HG03097 (cell line): Measurements from ENCODE around the gene KIF2A.

Experiments used
- ATAC-seq: cut with Tn5 transposase; IDR thresholded peaks from one replicate; pipeline ENCODE4 v1.9.1; 2021; ENCODE audit not compliant: unreplicated experiment, low FRiP score

Gene KIF2A

GRCh38 chr5:62305715-62306322 is at the start of gene KIF2A:
TSS of gene KIF2A (plus strand) at chr5:62306206. CDS start at chr5:62306473, 267 bp downstream.
- peak; percentile 94 for ATAC-seq

- no peak for ATAC-seq
These were observed 49.0 kb upstream of the KIF2A start for GRCh38 chr5:62257020-62257367.

GRCh38 chr5:62258654-62259053 is 47.4 kb upstream of the KIF2A start:
- ATAC-seq, result no peak

DNA sequence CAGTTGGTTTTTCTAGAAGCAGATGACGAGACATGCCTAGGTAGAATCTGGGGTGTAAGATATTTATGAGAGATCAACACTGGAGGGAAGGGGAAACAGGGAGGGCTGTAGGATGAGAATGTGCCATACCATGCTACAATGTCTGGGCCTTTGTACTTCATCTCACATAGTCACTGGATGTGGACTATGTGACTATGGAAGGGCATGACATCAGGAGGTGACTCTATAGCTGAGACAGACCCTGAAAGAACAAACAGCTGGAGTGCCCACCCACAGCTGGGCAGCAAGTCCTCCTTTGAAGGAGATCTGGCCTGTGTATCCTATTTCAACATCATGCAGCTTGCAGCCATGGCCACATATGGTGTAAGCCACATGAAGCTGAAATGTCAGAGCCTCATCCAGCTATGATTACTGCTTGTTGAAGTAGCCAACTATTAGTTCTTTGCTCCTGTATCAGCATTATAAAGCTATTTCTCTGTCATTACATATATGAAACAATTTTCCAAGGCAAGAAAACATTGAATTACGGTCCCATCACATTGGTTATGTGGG is 46.2 kb upstream of the KIF2A start:
- ATAC-seq, result no peak

DNA sequence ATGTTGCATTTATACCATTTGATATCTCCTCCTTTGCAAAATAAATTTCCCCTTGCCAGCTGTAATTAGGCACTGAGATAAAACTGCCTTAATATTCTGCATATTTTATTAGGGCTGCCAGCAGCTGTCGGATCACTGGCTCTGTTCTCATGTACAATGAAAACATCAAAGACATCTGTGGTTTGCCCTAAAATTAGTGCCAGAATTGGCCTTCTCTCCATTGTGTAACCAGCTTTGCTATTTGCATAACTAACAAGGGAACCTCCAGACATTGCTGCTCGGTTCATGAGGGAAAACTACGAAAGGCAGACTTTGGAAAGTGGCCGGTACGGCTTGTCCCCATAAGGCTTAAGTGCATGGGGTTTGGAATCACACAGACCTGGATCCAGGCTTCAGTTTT is 45.5 kb upstream of the KIF2A start:
- no peak for ATAC-seq

GRCh38 chr5:62263401-62263800 is 42.6 kb upstream of the KIF2A start:
- no peak for ATAC-seq

GRCh38 chr5:62265648-62266112 is 40.3 kb upstream of the KIF2A start:
- no peak for ATAC-seq

DNA sequence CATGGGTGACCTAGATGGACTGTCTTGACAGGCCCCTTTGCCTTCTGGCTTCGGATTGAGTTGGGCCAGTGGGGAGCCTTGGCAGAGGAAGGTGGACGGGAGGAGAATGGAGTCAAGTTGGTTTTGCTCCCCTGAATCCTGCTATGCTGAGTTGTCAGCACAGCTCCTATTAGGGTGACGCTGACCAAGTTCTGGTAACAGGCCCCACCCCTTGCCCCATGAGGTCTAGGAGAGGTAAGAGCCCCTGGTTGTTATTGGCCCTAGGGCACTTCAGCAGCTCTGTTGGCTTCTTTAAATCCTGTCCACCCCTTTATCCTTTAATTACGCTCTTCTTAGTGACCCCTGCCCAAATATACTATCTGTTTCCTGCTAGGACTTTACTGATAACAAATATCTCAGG is 39.4 kb upstream of the KIF2A start:
- ATAC-seq, result no peak

DNA sequence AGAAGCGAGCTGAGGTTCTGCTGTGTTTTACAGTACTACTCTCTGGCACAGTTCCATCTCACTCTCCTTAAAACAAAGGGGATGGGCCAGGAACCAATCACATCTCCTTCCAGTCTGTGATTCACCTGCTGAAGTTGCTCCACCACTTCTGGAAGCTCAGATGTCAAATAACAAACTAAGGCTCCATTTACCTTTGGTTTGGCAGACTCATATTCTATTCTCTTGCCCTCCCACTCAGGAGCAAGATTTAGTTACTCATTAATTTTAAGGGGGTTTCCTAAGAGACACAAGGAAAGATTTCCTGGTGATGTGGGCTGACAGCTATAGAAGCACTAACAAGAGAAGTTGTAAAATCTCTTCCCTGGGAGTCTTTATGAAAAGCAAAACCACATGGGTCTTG is 37.8 kb upstream of the KIF2A start:
- ATAC-seq, result no peak

DNA sequence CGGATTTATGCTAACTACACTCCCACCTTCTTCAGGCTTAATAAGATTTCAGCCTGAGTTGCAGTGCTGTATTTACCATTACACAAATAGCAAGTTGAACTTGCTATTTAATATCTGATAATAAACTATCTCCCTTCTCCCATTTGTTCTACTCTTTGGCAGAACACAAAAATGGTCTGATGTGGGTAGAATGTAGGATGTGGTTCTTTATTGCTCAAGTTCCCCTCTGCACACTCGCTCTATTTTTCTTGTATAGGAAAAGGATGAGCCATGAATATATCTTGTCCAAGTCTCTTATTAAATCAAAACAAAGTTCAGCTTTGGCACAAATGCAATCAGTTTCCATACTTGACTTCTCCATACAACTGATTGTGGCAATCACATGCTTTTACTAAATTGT is 37.2 kb upstream of the KIF2A start:
- ATAC-seq, result no peak

GRCh38 chr5:62271370-62271769 is 34.6 kb upstream of the KIF2A start:
- no peak for ATAC-seq

DNA sequence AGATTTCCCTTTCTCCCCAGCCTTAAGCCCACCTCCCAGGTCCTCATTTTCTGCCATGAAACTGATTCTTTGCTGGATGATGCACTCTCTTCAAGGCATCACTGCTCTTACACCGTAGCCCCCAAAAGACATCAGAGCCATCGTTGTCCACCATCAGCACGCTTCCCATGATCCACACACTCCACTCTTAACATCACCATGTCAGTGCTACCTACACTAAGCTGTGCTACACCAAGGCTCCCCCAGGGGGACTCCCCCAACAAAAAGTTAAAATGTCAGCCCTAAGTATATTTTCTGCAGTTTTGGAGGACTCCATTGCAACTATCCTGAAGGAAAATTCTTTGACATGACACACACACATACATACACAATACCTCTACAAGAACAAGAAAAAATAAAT is 34.1 kb upstream of the KIF2A start:
- ATAC-seq, result no peak

DNA sequence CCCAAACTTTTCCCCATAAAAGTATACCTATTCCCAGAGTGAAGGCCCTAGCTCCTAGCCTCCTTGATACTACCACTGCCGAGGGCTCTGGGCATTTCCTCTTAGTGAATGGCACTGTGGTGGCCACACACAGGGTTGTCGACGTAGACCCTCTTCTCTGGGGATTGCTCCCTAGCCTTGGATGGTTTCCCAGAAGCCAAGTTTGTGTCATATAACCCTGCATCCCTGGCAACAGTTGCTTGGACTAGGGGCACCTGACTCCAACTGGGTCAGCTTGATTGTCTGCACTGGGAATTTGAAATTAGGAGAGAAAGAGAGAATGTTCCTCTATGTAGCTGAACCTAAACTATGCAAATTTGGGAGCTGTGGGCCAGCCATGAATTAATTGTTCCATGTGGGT is 32.3 kb upstream of the KIF2A start:
- no peak for ATAC-seq

DNA sequence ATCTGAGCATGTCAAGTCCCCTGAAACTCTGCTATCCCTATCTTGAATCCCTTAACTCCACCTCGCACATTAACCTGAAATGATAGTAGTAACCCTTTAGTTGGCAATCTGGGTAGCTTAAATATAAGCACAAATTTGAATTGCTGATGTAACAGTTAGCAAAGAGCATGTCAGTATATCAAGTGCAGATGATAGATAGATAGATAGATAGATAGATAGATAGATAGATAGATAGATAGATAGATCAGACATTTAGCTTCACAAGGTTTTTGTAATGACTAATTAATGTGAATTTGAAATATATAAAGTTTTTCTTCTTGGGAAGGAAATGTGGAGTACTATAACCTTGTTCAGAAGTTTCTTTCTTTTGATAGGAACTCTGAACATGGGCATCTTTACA is 30.4 kb upstream of the KIF2A start:
- ATAC-seq, result no peak

GRCh38 chr5:62281411-62281810 is 24.6 kb upstream of the KIF2A start:
- no peak for ATAC-seq

GRCh38 chr5:62282064-62282463 is 23.9 kb upstream of the KIF2A start:
- no peak for ATAC-seq

GRCh38 chr5:62283005-62283404 is 23.0 kb upstream of the KIF2A start:
- ATAC-seq, result no peak

DNA sequence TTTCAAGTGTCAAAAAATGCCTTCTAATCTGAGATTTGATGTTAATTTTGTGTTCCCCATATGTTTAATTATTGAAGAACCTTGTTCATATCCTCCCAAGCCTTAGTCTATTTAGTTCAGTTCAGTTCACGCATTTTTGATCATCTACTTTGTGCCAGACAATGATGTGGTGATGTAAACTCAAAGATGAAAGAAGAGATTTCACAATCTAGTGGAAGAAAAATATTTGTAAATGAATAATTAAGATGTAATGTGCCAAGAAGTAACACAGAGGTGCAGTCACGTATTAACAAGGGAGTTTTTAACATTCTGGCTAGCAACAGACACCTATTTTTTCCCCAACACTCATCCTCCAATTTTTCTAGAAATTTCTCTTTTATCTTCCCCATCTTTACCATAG is 22.1 kb upstream of the KIF2A start:
- ATAC-seq, result no peak

DNA sequence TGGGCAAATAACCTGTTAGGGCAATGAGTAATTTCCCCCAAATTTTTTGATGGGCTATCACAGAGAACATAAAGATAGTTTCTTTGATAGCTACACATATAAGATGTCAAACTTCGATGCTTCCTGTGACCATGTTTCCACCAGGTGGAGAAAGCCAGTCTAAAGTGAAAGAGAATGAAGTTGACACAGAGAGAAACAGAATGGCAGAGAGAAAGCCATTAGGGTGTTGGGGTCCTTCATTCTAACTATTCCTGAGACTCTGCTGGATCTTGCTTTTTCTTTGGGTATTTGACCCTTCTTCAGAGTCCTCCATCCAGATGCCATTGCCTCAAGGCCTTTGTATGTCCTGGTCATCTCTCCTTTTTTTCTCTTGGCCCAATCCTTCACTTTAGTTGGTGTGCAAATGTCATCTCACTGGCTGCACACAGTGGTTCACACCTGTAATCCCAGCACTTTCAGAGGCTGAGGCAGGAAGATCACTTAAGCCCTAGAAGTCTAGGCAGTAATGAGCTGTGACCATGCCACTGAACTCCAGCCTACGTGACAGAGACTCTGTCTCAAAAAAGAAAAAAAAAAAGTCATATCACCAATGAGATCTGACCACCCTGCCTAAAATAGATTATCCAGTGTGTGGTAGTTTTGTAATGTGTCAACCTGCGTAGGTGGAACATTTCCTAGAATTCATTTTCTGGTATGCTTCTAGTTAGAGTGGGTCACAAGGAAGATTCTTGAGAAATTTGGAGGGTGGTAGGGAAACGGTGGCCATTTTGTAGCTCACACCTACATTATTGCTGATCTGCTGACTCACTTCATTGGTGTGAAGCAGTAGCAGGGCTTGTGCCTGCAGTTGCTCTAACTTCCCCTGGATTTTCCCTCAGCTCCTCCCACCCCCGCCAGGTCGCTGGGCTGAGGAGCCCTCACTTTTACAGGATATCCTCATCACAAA is 20.8 kb upstream of the KIF2A start:
- ATAC-seq, result peak; percentile 50

DNA sequence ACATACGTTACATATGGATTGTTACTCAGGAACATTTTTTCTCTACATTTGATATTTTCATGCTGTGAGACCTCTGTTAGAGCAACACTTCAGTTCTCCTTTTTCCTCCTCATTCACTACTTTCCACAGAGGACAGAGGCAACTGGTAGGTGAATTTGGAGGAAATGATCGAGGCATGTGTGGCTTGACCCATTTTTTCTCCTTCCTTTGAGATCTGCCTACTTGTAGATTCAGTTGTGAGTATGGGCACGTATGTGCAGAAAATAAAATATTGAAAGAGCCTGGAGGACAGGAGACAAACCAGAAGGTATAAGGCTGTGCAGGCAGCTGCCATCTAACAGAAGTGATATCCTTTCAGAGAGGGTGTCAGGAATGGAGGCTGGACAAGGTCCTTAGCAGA is 19.2 kb upstream of the KIF2A start:
- no peak for ATAC-seq

DNA sequence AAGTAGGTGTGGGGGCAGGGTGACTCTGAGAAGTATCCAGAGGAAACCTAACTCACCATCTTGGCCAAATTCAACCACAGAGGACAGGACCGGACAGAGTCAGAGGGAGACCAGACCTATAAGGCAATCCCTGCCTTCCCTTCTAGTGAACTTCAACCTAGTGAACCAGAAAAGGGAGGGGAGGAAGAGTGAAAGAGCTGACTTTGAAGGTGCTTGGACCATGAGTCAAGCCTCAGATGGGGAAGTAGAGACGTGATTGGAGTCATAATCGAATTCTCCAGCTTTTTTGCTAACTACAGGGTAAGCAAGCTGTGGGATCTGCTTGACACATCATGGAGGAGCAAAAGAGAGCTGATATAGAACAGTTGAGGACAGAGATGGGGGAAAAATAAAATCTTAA is 18.8 kb upstream of the KIF2A start:
- ATAC-seq, result no peak

DNA sequence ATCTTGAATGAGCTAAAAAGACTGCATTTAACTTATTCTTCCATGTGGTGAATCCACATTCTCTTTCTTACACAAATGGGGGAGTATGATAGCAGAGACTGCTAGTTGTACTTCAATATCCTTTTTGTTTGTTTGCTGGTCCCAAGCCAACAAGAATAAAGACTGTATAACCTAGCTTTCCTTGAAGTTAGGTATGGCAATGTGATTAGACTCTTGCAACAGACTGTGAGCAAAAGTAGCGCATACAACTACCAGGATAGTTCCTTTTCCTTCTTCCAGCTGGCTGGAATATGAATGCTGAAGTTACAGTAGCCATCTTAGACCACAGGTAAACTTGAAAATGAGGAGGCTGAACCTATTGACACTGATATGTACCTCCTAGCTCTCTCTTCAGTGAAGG is 17.9 kb upstream of the KIF2A start:
- ATAC-seq, result no peak
